ENCODE results near the gene VTI1B.

DNA sequence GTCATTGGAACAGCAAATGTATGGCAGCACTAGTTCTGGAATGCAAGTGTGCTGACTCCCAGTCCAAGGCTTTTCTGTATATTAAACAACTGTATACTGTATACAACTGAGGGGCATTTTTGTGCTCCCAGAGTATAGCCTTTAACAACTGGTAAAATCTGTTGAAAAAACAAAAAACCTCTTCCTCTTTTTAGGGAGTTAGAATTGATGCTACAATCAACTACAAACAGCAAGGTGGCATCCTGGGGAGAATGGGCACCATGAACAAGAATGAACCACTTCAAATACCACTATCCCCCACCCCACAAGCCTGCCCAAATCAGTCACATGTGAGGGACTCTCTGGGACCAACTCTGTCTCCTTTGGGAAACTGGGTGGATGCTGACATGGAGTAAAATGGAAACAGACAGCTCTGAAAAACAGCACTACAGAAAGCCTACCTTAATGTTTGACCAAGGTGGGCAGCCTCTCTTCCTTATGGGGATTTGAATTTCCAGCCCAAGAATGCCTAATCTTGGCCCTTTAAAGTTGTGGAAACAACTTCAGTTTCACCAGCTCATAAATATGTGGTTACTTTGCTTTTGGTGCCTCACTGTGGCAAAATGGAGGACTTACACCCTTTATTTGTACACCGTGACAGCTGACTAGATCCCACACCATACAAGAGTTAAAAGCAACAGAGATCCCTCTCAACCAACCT is 7.5 kb downstream of the VTI1B start:
- TF ChIP-seq, protein P1, sequence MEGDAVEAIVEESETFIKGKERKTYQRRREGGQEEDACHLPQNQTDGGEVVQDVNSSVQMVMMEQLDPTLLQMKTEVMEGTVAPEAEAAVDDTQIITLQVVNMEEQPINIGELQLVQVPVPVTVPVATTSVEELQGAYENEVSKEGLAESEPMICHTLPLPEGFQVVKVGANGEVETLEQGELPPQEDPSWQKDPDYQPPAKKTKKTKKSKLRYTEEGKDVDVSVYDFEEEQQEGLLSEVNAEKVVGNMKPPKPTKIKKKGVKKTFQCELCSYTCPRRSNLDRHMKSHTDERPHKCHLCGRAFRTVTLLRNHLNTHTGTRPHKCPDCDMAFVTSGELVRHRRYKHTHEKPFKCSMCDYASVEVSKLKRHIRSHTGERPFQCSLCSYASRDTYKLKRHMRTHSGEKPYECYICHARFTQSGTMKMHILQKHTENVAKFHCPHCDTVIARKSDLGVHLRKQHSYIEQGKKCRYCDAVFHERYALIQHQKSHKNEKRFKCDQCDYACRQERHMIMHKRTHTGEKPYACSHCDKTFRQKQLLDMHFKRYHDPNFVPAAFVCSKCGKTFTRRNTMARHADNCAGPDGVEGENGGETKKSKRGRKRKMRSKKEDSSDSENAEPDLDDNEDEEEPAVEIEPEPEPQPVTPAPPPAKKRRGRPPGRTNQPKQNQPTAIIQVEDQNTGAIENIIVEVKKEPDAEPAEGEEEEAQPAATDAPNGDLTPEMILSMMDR (conservative IDR thresholded peaks at IDR 0.05; ENCODE audit: low read depth, low read length), result peak; percentile 84
- TF ChIP-seq POLR2A (IDR thresholded peaks at IDR 0.05; ENCODE audit: low read depth, low read length) (no peak), RAD21 (IDR thresholded peaks at IDR 0.05; ENCODE audit: low read length) (peak; percentile 88), MAFK (IDR thresholded peaks at IDR 0.05; ENCODE audit: low read depth, low read length) (no peak), MAZ (IDR thresholded peaks at IDR 0.05; ENCODE audit: borderline replicate concordance, low read depth, low read length) (no peak), FOS (IDR thresholded peaks at IDR 0.05; ENCODE audit: low read depth, low read length) (no peak), RFX5 (IDR thresholded peaks at IDR 0.05; ENCODE audit: low read depth, low read length) (no peak), CHD1 (IDR thresholded peaks at IDR 0.05; ENCODE audit: low read depth, low read length) (no peak), SMC3 (IDR thresholded peaks at IDR 0.05; ENCODE audit: low read depth, low read length) (peak; percentile 94)
- TF ChIP-seq, protein P2, sequence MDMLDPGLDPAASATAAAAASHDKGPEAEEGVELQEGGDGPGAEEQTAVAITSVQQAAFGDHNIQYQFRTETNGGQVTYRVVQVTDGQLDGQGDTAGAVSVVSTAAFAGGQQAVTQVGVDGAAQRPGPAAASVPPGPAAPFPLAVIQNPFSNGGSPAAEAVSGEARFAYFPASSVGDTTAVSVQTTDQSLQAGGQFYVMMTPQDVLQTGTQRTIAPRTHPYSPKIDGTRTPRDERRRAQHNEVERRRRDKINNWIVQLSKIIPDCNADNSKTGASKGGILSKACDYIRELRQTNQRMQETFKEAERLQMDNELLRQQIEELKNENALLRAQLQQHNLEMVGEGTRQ (IDR thresholded peaks at IDR 0.05; ENCODE audit: low read depth, low read length), result no peak

Measured in IMR-90 (cell line).